EL (cell line): ENCODE measurements around the gene CELSR1.

Source experiments
- DNase-seq: peaks from one replicate; pipeline ENCODE4 v3.0.0-alpha.2; 2016

Gene CELSR1

DNA sequence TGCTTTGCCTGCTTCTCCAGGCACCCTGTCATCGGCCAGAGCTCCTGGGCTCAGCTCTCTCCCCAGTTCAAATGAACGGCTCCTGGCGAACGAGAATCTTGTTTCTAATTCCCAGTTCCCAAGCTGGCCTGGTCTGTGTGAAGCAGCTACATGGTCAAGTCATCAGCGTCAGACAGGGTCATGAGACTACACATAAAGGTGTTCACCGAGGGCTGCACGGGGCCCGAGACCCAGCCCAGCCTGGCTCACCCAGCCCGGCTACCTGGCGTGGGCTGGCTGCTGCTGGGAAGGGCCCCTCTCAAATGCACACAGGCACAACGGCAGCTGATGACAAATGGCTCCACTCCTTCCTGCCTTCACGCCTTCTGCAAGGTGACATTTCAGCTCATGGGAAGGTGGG lies 14.6 kb upstream of the CELSR1 start:
- no peak for DNase-seq

DNA sequence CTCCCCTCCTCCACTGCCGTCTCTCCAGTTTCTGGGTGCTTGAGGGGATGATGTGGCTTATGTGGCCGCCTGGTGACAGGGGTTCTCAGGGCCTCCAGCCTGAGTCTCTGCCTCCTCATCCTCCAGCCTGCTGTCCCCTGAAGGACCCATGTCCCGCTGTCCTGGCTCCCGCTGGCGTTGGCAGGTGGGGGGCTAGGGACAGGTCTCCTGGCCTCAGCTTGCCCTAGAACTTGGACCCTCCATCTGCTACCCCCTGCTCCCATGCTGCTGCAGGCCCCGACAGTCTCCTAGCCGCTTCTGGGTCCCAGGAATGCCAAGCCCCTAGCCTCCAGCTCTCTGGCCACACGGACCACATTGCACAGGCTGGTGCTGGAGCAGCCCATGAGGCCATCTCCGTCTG lies 13.9 kb upstream of the CELSR1 start:
- no peak for DNase-seq

DNA sequence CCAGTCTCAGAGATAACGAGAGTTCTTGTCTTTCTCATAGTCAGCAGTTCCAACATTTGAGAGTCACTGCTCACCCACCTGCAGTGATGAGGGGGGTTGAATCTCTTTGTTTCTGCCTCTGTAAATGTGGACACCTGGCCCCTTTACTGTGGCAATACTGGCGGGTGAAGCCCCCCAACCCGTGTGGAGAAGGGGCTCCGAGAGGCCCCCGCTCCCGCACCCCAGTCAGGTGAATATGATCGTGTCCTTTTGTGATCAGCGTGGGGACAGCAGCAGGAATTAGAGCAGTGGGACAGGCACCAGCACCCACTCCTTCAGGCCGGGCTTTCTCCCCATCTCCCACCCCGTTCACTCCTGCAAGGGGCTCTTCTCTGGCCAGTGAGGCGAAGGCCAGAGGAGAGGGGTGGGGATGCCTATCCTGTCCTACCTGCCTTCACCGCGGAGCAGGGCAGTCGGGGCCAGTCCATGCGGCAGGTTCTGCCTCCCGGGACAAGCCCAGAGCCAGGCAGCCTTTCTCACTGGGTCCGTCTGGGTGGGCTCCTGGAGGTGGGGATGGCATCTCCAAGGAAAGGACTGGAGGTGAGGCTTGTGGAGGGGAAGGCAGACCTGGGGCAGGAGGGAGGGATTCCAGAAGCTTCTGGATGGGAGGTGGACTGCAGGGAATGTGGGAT lies 12.7 kb upstream of the CELSR1 start:
- no peak for DNase-seq

DNA sequence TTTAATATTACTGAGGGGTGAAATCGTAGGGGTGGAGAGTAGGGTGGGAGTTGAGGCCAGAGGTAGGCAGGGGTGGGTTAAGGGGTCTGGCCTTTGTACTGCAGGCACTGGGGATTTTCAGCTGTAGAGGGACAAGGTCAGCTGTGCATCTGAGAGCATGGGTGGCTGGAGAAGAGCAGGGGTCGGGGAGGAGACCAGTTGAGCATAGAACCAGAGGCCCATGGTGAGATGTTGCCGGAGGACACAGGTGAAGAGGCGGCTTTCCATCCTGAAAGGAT lies 12.1 kb upstream of the CELSR1 start:
- no peak for DNase-seq

DNA sequence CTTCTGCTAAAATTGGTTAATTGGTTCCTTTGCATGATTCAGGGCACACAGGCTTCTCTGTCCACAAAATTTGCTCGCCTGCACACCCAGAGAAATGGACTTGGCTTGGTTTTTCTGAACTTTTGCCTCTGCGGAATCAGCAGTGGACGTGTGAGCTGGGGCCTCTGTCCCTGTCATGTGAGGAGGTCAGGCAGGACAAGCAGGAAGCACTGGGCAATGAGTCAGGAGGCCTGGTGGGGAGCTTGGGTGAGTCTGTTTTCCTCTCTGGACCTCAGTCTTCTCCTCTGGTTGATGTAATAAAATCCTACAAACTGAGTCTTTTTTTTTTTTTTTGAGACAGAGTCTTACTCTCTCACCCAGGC lies 10.4 kb upstream of the CELSR1 start:
- peak; percentile 93 for DNase-seq

DNA sequence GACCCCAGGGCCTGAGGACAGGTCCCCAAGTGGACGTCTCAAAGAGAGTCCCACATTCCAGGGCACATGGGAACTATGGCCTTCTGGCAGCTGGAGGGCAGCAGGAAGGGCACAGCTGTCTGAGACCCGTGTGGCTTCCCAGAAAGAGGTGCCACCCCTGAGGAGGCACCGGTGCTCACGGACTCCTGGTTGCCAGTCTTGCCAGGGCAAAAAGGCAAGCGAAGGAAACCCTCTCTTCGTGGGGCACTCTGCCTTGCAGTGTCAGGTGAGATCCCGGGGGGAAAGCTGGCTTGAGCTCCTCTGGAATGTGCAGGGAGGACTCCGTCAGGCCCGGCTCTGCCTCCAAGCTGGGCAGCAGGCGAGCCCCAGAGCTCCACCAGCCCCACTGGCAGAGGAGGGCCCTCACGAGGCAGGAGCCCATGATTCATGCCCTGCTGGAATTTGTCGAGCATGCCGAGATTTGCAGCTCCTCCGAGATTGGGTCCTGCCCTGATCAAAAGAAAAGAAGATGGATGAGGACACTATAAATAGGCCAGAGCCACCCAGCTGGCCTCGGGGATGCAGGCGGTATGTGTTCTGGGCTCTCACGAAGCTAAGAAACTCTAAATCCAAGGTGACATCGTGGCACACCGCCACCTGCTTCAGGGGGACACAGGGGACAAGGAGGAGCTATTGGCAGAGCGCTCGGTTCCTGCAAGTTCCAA lies 9.9 kb upstream of the CELSR1 start:
- DNase-seq: peak; percentile 88

DNA sequence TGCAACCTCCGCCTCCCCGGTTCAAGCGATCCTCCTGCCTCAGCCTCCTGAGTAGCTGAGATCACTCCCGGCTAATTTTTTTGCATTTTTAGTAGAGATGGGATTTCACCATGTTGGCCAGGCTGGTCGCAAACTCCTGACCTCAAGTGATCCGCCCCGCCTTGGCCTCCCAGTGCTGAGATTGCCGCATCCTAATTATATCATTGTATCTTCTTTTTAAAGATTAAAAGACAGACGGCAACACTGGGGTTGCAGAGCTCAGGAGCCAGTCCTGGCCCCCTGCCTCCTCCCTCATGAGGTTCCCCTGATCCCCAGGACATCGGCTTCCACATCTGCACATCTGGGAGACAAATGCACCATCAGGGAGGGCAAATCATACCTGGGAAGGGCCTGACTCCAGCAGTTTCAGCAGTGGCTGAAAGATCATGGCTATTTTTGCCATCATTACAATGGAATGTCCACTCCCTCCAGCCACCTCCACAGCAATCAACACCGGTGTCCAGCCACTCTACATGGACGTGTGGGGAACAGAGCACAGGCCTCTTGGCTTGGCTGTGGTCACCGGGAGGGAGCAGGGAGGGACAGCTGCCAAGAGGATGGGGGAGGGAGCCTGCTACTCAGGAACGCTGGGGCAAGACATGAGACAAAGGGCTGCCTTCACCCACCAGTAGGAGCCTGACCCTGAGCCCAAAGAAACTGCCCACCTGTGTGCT lies 9.2 kb upstream of the CELSR1 start:
- DNase-seq: peak; percentile 72

DNA sequence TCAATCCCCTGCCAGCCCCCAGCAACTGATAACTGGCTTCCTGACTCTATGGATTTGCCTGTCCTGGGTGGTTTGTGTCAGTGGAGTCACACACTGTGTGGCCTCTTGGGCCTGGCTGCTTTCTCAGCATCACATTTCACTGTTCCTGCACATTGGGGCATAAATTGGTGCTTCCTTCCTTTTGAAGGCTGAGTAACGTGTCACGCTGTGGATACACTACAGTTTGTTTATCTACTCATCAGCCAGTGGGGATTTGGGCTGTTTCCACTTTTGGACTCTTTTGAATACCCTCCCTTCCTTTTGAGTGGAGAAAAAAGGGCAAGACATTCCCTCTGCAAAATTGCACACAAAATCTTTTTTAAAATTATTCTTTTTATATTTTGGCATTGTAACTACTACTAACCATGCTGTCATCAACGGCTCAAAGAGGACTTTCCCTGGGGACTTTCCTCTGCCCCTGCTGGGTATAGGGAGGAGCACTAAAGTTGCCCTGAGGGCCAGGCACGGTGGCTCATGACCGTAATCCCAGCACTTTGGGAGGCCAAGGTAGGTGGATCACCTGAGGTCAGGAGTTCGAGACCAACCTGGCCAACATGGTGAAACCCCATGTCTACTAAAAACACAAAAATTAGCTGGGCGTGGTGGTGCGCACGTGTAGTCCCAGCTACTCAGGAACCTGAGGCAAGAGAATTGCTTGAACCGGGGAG lies 7.8 kb upstream of the CELSR1 start:
- DNase-seq: no peak

DNA sequence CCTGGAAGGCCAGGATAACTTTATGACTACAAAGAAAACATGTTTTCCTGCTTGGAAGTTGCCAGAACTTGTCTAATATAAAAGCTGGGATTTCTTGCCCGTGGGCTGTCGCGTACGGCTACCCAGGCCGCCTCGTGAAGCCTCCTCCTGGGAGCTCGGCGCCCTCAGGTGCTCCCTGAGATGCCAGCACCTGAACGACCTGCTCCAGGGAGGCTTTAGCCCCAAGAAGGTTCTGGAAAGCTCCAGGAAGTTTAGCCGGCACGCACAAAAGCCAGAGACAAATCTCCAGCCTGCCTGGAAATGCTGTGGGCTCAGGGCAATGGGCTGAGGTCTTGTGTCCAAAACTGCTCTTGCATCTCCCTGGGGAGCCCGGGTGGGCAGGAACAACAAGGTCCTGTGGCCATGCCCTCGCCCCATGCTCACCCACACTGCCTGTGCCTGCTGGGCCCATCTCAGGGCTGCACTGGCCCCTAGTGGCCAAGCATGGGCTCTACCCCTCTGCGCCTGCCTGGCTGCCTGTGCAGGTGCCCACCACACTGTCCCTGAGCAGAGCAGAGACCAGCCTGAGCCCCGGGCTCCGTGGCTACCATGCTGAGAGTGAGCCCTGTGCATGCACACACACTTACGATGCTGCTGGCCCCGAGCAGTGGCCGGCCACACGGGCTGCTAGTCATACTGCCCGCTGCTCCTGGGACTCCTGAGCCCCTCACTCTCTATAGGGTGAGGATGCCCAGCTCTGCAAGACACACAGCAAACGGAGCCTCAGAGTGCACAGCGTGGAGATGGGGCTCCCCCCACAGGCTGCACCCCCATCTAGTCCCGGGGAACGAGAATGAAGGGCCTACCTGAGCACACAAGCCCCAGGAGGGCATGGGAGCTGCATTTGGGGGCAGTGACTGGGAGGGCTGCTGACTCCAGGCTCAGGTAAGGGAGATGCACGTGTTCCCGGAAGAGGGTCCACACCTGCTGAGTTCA lies 4.9 kb upstream of the CELSR1 start:
- DNase-seq: peak; percentile 65

DNA sequence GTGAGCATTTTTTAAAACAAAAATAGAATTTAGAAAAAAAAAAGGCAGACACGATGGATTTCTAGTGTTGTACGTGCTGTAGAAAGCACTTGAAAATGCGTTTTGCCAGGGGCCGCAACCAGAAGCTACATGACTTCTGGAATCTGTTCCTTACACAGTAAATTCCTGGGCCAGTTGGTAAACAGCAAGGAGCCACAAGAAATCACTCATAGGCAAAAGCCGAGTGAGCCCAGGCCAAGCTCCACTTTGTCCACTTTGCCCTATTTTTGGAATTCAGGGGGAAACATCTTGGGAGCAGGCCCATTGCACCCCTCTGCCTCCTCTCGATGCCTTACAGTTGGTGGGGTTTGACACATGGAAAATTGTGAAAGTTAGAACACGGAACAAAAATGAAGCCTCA lies 4.1 kb upstream of the CELSR1 start:
- no peak for DNase-seq

DNA sequence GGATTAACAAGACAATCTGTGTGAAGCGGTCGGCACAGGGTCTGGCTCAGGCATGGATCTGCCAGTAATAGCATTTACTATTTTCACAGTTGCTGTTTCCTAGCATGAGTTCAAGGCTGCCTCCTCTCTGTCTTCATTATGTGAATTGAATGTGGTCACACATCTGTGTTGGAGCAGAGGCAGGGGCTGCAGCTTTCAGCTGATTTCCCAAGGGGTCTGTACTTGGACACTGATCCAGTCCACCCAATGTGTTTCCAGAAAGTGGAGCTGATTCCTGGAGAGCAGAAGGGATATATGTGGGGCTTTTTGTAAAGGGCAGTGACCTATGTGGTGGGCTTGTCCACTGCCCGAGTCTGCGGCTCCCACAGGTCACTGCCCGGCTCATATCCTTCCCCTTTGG lies 3.5 kb upstream of the CELSR1 start:
- no peak for DNase-seq

DNA sequence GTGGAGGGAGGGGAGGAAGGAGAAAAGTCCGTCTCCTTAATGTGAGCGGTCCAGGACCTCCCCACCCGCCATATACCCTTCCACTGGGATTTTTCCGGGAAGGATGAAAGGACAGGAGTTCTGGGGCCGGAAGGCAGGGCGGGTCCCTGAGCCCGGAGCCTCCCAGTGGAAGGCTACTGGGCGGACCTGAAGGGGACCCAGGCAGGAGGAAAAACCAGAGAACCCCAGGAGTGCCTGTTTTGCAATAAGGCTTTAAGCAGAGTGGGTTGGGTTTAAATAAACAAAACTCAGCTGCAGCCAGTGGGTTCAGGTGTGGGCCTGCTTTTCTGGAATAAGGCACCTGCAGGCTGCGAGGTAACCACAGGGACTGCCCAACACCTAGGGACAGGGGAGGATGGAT lies 1.7 kb upstream of the CELSR1 start:
- no peak for DNase-seq

DNA sequence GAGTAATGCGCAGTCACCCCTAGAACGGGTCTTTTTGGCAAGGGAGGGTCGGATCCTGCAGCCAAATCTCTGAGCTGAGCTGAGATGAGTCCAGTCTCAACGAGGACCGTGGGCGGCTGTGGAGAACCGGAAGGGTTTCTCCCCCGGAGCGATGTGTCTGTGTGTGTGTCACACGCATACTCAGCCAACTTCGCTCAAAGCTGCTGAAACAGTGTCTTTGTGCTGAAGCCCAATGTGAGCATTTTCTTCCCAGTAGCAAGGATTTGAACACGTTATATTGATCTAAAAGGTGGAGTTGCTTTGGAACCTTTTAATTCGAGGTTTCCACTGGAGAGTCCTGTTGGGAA lies 1.4 kb upstream of the CELSR1 start:
- DNase-seq: peak; percentile 71

DNA sequence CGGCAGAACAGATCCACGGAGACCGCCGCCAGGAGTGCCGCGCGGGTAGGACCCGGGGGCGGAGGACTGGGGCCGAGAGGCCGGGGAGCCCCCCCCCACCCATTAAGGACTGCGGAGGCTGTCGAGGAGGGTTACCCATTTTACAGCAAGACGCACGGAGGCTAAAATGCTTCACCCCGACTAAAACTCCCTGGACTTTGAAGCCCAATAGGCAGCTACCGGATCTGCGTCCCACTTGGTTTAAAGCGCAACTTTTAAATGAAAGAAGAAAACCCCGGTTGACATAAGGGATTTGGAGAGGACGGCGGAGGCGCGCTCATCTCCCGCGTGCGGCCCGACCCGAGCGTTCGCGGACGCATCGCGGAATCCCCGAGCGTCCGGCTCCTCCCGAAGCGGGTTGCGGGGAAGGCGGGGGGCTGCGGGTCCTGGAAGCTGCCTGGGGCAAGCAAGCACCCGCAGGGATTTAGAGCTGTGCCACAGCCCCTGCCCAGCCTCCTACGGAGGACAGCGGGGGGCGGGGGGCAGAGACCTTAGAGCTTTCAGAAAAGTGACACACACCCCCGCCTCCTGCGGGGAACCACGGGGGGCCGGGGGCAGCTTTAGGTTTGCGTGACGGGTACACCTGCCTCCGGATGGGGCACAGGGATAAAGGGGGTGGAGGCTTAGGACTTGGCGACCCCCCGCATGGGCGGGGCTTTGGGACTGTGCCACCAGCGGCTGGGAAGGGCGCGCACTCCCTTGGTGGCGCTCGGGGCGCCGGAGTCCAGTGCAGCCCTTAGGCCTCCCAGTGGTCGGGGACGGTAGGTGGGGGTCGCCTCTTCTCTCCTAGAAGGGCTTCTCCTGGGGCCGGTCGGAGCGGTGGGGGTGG lies 760 bp upstream of the CELSR1 start:
- peak; percentile 35 for DNase-seq

DNA sequence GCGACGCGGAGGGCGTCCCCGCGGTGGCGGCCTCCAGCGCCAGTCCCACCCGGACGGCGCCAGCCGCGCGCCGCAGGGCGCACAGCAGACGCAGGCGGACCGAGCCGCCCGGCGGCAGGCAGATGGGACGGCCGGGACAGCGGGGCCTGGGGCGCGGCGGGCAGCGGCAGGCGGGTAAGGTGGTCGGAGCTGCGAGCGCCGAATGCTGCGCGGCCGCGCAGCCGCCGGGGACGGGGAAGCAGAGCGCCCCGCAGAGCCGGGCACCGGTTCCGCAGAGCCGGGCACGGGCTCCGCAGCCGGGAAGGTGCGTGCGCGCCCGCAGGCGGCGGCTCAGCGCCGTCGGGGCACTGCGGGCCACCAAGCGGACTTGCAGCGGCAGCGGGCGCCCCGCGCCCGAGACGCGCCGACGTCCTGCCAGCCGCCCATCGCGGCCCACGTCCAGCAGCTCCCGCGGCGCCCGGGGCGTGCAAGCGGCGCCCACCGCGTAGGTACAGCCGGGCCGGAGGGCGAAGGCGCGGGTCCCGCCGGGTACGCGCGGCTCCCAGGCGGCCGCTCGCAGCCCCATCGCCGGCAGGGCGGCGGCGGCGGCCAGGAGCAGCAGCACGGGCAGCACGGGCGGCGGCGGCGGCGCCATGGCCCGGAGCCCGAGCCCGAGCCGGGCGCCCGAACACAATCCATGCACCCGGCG lies 739 bp downstream of the CELSR1 start:
- no peak for DNase-seq

DNA sequence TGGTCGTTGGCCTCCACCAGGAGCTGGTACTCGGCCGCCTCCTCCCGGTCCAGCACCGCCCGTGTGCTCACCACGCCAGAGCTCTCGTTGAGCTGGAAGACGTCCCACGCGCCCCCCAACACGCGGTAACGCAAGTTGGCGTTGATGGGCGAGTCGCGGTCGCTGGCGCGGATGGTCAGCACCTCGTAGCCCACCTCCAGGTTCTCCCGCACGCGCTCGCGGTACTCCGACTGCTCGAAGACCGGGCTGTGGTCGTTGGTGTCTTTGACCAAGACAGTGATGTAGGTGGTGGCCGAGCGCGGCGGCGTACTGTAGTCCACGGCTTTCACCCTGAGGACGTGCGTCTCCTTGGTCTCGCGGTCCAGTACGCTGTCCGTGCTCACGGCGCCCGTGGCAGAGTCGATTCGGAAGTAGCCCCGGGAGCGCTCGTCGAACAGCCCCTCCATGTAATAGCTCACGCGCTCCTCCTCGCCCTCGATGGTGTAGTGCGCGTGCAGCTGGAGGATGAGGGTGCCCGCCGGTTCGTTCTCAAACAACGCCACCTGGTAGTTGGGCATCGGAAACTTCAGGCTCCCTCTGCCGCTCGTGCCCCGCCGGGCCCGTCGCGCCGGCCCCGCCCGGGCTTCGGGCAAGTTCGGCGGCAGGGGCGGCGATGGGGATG lies 1.4 kb downstream of the CELSR1 start:
- DNase-seq: no peak

DNA sequence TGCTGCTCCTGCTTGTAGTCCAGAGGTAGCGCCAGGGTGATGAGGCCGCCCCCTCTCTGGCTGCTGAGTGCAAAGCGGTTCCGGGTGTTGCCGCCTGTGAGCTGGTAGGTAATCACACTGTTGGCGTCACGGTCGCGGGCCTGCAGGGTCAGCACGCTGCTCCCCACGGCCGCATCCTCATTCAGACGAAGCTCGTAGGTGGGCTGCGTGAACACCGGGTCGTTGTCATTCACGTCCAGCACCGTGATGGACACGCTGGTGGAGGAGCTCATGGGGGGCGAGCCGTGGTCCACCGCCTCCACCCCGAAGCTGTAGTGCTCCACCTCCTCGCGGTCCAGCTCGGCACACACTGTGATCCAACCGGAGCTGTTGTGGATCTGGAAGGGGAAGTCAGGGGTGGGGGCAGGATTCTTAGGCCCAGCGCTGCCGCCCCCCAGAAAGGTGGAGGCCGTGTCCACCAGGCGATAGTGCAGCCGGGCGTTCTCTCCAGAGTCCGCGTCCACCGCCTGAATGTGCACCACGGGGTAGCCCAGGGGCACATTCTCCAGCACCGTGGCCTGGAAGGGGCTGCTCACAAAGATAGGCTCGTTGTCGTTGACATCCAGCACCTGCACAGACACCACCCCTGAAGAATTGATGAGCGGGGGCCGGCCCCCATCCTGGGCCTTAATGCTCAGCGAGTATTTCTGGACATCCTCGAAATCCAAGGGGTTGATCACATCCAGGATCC lies 2.4 kb downstream of the CELSR1 start:
- DNase-seq: no peak

DNA sequence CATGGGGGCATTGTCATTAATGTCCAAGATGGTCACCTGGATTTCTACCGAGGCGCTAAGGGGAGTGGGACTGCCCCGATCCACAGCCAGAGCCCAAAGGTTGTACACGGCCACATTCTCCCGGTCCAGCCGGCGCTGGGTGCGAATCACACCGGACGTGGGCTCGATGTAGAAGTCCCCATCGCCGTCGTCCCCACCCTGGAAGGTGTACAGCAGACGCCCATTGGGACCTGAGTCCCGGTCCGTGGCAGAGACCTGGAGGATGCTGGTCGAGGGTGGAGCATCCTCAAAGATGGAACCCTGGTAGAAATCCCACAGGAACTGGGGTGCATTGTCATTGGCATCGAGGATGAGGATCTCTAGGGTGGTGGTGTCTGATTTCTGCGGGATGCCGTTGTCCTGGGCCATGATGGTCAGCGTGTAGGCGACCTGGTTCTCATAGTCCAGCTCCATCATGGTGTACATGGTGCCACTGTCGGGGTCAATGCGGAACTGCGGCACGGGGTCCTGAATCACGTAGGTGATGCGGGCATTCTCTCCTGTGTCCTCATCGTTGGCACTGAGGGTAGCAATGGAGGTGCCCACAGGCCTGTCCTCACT lies 3.1 kb downstream of the CELSR1 start:
- no peak for DNase-seq

DNA sequence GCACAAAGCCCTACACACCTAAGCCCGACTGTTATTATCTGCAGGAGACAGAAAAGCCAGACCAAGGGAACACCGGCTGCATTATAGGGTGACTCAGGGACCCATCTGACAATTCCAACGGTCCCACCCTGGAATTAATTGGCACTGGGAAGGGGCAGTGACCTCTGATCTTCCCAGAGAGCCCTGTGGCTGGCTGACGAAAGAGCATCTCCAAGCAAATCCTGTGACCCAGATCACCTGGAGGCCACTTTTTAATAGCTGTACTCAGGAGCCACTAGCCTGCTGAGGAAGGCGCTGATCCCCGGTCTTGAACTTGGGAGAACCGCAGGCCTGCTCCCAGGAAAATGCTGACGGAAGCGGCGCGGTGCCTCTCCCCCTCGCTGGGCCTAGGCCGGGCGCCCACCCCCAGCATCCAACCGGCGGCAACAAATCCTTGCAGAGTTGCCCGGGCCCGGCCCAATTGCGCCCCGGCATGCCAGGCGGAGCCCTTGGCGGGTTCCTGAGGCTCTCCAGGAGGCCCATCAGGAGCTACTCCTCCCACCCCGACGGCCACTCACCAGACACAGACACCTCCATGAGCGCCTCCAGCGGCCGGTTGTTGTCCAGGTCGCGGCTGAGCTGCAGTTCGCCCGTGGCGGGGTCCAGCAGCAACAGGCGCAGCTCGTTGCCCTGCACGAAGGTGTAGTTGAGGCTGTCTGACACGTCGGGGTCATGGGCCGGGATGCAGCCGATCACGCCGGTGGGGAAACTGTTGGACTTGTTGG lies 4.2 kb downstream of the CELSR1 start:
- no peak for DNase-seq
